K562 (cell line): ENCODE results near the gene PERP. TPM values are rescaled to one million over a fixed set of nuclear protein-coding genes. Genes with fewer than 3 reads are reported as not detected.
"Not testable (repeated sequence)": the region's sequence is repeated elsewhere in the genome, so short reads cannot be mapped to it uniquely, and the experiment has no call there.

ENCODE experiments used
- ATAC-seq: fragments of 200-7000 bp; cut with Tn5 transposase; 3 replicates; pipeline ENCODE4 v1.9.1; 2020; ENCODE audit warnings: moderate library complexity
- BruUV-seq: library from RNA; stranded (reverse); fragments of 400-500 nt; replicated peaks from 2 replicates; lab custom pipeline; 2021; lab: Mats Ljungman, UMichigan
- CTCF ChIA-PET: fragments of 300-600 bp; formaldehyde crosslinking; extraction: SDS; loops from one replicate; lab custom pipeline; 2021; ENCODE audit warnings: low intra/inter-chr PET ratio; lab: Yijun Ruan, JAX
- POLR2A ChIA-PET: fragments of 300-600, 350-650 bp; sonication (Branson Sonifier 250); formaldehyde crosslinking; extraction: SDS; loops from one replicate; lab custom pipeline; 2021; ENCODE audit warnings: antibody characterized with exemption, inconsistent platforms; lab: Yijun Ruan, JAX
- DNase-seq, 4 experiments: peaks; one replicate each; pipeline versions ENCODE4 v3.0.0 to v3.0.0-alpha.2; 2011 to 2018; ENCODE audit warnings: low spot score in 3 of 4, mixed read lengths in 3 of 4; ENCODE audit errors: extremely low read depth in 1 of 4
- FAIRE-seq: peaks from 2 replicates; lab custom pipeline; 2011; peaks lifted over from hg19 to GRCh38; lab: Jason Lieb, UNC
- H2AFZ ChIP-seq: 2 replicates; pipeline ENCODE4 v1.6.0; 2011; ENCODE audit warnings: low read depth, low read length, control low read depth, inconsistent platforms
- H3K27ac ChIP-seq: fragments of 200-600 bp; 3 replicates; pipeline ENCODE4 v1.8.0; 2011; ENCODE audit warnings: low read depth, mild to moderate bottlenecking, control low read depth, inconsistent platforms, low read length, moderate library complexity, mixed read lengths; ENCODE audit errors: extremely low read depth
- H3K27me3 ChIP-seq, 2 experiments: fragments of 300-600 bp in 1 of 2; 2 replicates in 1 of 2; 3 replicates in 1 of 2; pipeline versions ENCODE4 v1.6.0 to v1.8.0; 2011; ENCODE audit warnings: inconsistent platforms in 2 of 2, low read length in 2 of 2, mild to moderate bottlenecking in 1 of 2, mixed read lengths in 1 of 2, moderate library complexity in 1 of 2; ENCODE audit not compliant: control insufficient read depth in 2 of 2, insufficient read depth in 2 of 2
- H3K36me3 ChIP-seq: fragments of 300-600 bp; 3 replicates; pipeline ENCODE4 v1.8.0; 2011; ENCODE audit warnings: mild to moderate bottlenecking, low read length, inconsistent platforms; ENCODE audit not compliant: control insufficient read depth, insufficient read depth
- H3K4me1 ChIP-seq, 2 experiments: fragments of 200-600 bp in 1 of 2; replicated peaks in 1 of 2; 2 replicates in 1 of 2; 3 replicates in 1 of 2; pipeline versions ENCODE4 v1.5.1 to v1.8.0; 2011; ENCODE audit warnings: inconsistent platforms in 2 of 2, low read length in 2 of 2, mild to moderate bottlenecking in 1 of 2, mixed read lengths in 1 of 2, moderate library complexity in 1 of 2; ENCODE audit not compliant: control insufficient read depth in 2 of 2, insufficient read depth in 2 of 2
- H3K4me2 ChIP-seq: 2 replicates; pipeline ENCODE4 v1.6.1; 2011; ENCODE audit warnings: low read length, control low read depth, inconsistent platforms, mixed read lengths; ENCODE audit not compliant: insufficient read depth
- H3K4me3 ChIP-seq: fragments of 200-600 bp; sonication (generic), shearing (Covaris generic); 2 replicates; pipeline ENCODE4 v1.5.1; 2016; ENCODE audit warnings: control low read depth, inconsistent platforms
- H3K79me2 ChIP-seq: fragments of 200-600 bp; 3 replicates; pipeline ENCODE4 v1.8.0; 2011; ENCODE audit warnings: low read length, inconsistent platforms; ENCODE audit not compliant: control insufficient read depth, insufficient read depth
- H3K9ac ChIP-seq, 2 experiments: 2 replicates each; pipeline versions ENCODE4 v1.6.0 to v1.6.1; 2011; ENCODE audit warnings: low read depth in 2 of 2, low read length in 2 of 2, control low read depth in 1 of 2, inconsistent platforms in 1 of 2, mild to moderate bottlenecking in 1 of 2, mixed read lengths in 1 of 2; ENCODE audit not compliant: insufficient read depth in 1 of 2
- H3K9me1 ChIP-seq: one replicate; pipeline ENCODE4 v1.6.0; 2011; ENCODE audit warnings: inconsistent platforms, mild to moderate bottlenecking, low read length, moderate library complexity; ENCODE audit not compliant: control insufficient read depth, insufficient read depth
- H3K9me3 ChIP-seq: replicated peaks from 2 replicates; pipeline ENCODE4 v1.5.1; 2011; ENCODE audit warnings: low read depth, low read length, inconsistent platforms; ENCODE audit not compliant: control insufficient read depth, insufficient read depth
- H4K20me1 ChIP-seq: replicated peaks from 2 replicates; pipeline ENCODE4 v1.6.1; 2011; ENCODE audit warnings: low read length, inconsistent platforms, mixed read lengths; ENCODE audit not compliant: control insufficient read depth, insufficient read depth
- ATF7 ChIP-seq: fragments of 450-650 bp; IDR thresholded peaks from 2 replicates; pipeline ENCODE4 v1.7.1; 2014; ENCODE audit warnings: mild to moderate bottlenecking, moderate library complexity
- PRMT5 ChIP-seq: sonication (generic); formaldehyde crosslinking; IDR thresholded peaks from 2 replicates; pipeline ENCODE4 v1.5.0; 2020; ENCODE audit warnings: missing genetic modification reagents
- ZBTB33 ChIP-seq: sonication (generic); formaldehyde crosslinking; IDR thresholded peaks from 2 replicates; pipeline ENCODE4 v1.8.1; 2023; ENCODE audit warnings: mild to moderate bottlenecking, missing genetic modification reagents
- ZC3H4 ChIP-seq: sonication (generic); formaldehyde crosslinking; IDR thresholded peaks from 2 replicates; pipeline ENCODE4 v1.9.0; 2021; ENCODE audit warnings: missing genetic modification reagents, borderline replicate concordance
- in situ Hi-C: fragments of 300-500 bp; cut with MboI; formaldehyde crosslinking; loops from 4 replicates; pipeline ENCODE4 v1.15.0; 2018; ENCODE audit warnings: inconsistent platforms, mixed read lengths
- intact Hi-C: fragments of 100-400 bp; cut with micrococcal nuclease; formaldehyde crosslinking; loops from 2 replicates; pipeline ENCODE4 v1.14.2; 2022
- polyA plus RNA-seq, 8 experiments: library from polyadenylated mRNA; depleted of rRNA in 4 of 8; stranded (reverse) in 5 of 8; unstranded in 3 of 8; fragments of >200 nt; fragmentation: Nextera tagmentation in 2 of 8; fragmentation: Illumina TruSeq in 1 of 8; extraction: Ambion mirVana in 2 of 8; extraction: Trizol in 1 of 8; gene quantifications; 2 replicates each; pipeline versions ENCODE4 v1.2.1 to v1.2.3, GENCODE V29; 2011 to 2014; ENCODE audit warnings: inconsistent platforms in 1 of 8, missing spikeins in 1 of 8
- total RNA-seq, 7 experiments: library from RNA; depleted of rRNA in 6 of 7; stranded (reverse); fragments of >200 nt in 6 of 7; fragmentation: Illumina TruSeq in 2 of 7; extraction: Trizol in 2 of 7; gene quantifications; 2 replicates each; pipeline versions ENCODE4 v1.2.1 to v1.2.3, GENCODE V29; 2011 to 2021; ENCODE audit warnings: low replicate concordance in 1 of 7

Gene PERP
- total and polyA plus RNA-seq, 9 of the 15 experiments (the other 6 are each of a cell fraction or from before 2014, with no cell fraction given), result 0.01 to 0.27 (median 0.05) TPM; not detected in 2

- no peak for TF ChIP-seq ZBTB33 (CRISPR knock-in tag)
- TF ChIP-seq PRMT5 (CRISPR knock-in tag), result no peak
- no peak for TF ChIP-seq ZC3H4 (CRISPR knock-in tag)
- no peak for TF ChIP-seq ATF7
Measured at GRCh38 chr6:138082232-138082631, 25.0 kb downstream of the PERP start (continued).

- H3K9ac ChIP-seq, DNase-seq, H3K79me2 ChIP-seq, H3K9me3 ChIP-seq, H3K36me3 ChIP-seq, FAIRE-seq, ATAC-seq, H3K4me1 ChIP-seq, in situ Hi-C loops, POLR2A ChIA-PET, H3K27me3 ChIP-seq, H3K4me3 ChIP-seq, H3K27ac ChIP-seq, H4K20me1 ChIP-seq, H3K4me2 ChIP-seq, H3K9me1 ChIP-seq, BruUV-seq, CTCF ChIA-PET, H2AFZ ChIP-seq, intact Hi-C loops: not testable (repeated sequence)
Measured at GRCh38 chr6:138079556-138079955, 27.7 kb downstream of the PERP start.
